ENCODE measurements around the gene SYMPK. TPM values are rescaled to one million over a fixed set of nuclear protein-coding genes. Genes with fewer than 3 reads are reported as not detected.

Gene SYMPK
- total and polyA plus RNA-seq, 2 donors from 2014 or later, result 61.5 to 77.4 TPM

DNA sequence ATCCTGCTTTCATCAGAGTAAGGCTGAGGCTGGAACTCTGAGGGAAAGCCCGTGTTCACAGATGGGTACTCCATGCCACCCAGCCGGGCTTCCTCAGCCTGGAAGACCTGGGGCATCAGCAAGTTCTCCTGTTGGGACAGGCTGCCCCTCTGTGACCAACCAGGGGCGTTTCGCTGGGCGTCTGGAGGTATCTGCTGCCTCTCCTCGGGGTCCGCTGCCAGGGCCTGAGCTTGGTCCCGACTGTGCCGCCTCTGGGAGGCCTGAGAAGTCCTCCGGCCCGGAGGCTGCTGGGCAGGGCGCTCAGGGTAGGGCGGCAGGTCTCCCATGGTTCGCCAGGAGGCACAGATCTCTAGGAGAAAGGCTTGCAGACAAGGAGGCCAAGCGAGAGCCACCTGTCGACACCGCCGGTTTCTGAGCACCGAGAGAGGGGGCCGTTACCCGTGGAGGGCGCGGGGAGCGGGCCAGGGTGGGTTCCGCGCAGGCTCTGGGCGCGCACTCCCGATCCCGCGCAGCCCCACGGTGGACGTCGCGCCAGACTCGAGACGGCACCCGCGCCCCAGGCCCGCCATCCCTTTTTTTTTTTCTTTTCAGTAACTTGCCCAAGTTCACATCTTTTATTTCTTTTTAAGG, 48.0 kb downstream of the SYMPK start, which contains the start of gene RSPH6A:
RSPH6A (minus strand) TSS at position 458 of the 630 bp plus-strand sequence; CDS start at position 326, 132 bp downstream.
- Histone ChIP-seq H3K9ac (ENCODE audit: low read length in 3 of 3) (no peak within 1 kb of the TSS), H3K9me3 (ENCODE audit: control insufficient read depth in 2 of 3, insufficient read depth in 1 of 3, low read length in 3 of 3) (no peaks in the 10 kb centered on the region), H3K27me3 (ENCODE audit: control insufficient read depth, insufficient read depth, low read length) (no peaks in the 10 kb centered on the region), H3K36me3 (ENCODE audit: control insufficient read depth in 2 of 3, insufficient read depth in 3 of 3, low read length in 3 of 3) (peaks cover 0 to under 1% (median 0%) of the 10 kb centered on the region in 3 donors), H3K27ac (ENCODE audit: low read depth in 2 of 2, low read length in 2 of 2) (no peak within 1 kb of the TSS), H3K4me3 (ENCODE audit: low read length in 3 of 3) (no peak within 1 kb of the TSS), H3K4me1 (ENCODE audit: control insufficient read depth in 2 of 3, insufficient read depth in 2 of 3, low read depth in 1 of 3, low read length in 3 of 3) (peaks cover 0 to 2% (median 0%) of the 10 kb centered on the region in 3 donors)
- DNase-seq, result peak in 3 of 5 donors; percentile 27 to 65 (median 33)
- TF ChIP-seq, protein P1, sequence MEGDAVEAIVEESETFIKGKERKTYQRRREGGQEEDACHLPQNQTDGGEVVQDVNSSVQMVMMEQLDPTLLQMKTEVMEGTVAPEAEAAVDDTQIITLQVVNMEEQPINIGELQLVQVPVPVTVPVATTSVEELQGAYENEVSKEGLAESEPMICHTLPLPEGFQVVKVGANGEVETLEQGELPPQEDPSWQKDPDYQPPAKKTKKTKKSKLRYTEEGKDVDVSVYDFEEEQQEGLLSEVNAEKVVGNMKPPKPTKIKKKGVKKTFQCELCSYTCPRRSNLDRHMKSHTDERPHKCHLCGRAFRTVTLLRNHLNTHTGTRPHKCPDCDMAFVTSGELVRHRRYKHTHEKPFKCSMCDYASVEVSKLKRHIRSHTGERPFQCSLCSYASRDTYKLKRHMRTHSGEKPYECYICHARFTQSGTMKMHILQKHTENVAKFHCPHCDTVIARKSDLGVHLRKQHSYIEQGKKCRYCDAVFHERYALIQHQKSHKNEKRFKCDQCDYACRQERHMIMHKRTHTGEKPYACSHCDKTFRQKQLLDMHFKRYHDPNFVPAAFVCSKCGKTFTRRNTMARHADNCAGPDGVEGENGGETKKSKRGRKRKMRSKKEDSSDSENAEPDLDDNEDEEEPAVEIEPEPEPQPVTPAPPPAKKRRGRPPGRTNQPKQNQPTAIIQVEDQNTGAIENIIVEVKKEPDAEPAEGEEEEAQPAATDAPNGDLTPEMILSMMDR (IDR thresholded peaks at IDR 0.05; ENCODE audit: borderline replicate concordance, extremely low read depth, insufficient read depth), result no peak
- no peak for FAIRE-seq
- intact Hi-C loops (cut with DNase I), result no loop called here

DNA sequence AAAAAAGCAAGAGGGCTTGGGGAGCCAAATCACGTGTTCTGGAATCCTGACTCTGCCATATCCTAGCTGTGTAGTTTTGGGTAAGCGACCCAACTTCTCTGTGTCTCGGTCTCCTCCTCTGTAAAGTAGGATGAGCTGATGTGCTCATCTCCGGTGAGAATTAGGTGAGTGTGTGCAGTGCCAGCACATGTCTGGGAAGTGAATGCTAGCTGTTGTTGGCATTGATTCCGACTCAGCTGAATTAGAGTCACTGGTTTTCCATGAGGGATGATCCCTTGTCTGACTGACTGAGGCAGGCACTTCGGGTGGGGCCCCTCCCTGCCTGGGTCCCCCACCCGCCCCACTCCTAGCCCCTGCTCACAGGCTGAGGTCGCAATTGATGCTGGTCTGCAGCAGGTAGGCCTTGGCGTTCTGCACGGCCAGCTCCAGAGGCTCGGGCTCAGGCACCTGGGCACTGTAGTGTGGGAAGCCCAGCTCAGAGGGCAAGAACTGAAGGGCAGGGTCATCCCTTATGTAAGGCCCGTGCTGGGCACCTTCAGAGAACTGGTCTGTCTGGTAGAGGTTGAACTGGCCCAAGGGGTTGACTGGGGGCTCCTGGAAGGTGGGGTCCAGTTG, 48.7 kb downstream of the SYMPK start:
- no peak overlapping the region for H3K9ac ChIP-seq (ENCODE audit: low read length in 3 of 3)
- no peak overlapping the region for H3K27ac ChIP-seq (ENCODE audit: low read depth in 2 of 2, low read length in 2 of 2)
- DNase-seq, result peak in 1 of 5 donors; percentile 56
- TF ChIP-seq, protein P1 (IDR thresholded peaks at IDR 0.05; ENCODE audit: borderline replicate concordance, extremely low read depth, insufficient read depth), result no peak
- H3K4me3 ChIP-seq (ENCODE audit: low read length in 3 of 3), result no peak overlapping the region
- H3K27me3 ChIP-seq (ENCODE audit: control insufficient read depth, insufficient read depth, low read length), result no peaks in the 10 kb centered on the region
- H3K36me3 ChIP-seq (ENCODE audit: control insufficient read depth in 2 of 3, insufficient read depth in 3 of 3, low read length in 3 of 3), result no peaks in the 10 kb centered on the region
- intact Hi-C loops (cut with DNase I), result no loop called here
- FAIRE-seq, result no peak
- no peaks in the 10 kb centered on the region for H3K9me3 ChIP-seq (ENCODE audit: control insufficient read depth in 2 of 3, insufficient read depth in 1 of 3, low read length in 3 of 3)
- H3K4me1 ChIP-seq (ENCODE audit: control insufficient read depth in 2 of 3, insufficient read depth in 2 of 3, low read depth in 1 of 3, low read length in 3 of 3), result peaks cover 0 to 7% (median 0%) of the 10 kb centered on the region in 3 donors

DNA sequence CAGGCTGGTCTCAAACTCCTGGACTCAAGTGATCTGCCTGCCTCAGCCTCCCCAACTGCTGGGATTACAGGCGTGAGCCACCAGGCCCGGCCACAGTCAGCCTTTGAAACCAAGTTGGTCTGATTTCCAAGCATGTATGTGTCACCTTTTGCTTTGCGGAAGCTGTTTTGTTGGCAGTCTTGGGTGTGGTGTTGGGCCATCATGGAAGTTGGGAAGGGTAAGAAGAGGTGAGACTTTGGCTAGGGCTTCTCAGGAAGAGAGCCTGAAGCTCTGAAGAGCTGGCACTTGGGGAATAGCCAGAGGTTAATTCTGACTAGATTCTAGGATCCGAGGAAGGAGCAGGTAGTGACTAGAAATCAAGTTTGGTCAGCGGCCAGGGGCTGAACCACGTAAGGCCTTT, 50.6 kb downstream of the SYMPK start:
- H3K9ac ChIP-seq (ENCODE audit: low read length in 3 of 3), result no peak overlapping the region

More for the DNA sequence above, 50.6 kb downstream of the SYMPK start:
- FAIRE-seq (no peak), DNase-seq (no peak)
- Histone ChIP-seq H3K36me3 (ENCODE audit: control insufficient read depth in 2 of 3, insufficient read depth in 3 of 3, low read length in 3 of 3) (no peaks in the 10 kb centered on the region), H3K27ac (ENCODE audit: low read depth in 2 of 2, low read length in 2 of 2) (no peak overlapping the region), H3K9me3 (ENCODE audit: control insufficient read depth in 2 of 3, insufficient read depth in 1 of 3, low read length in 3 of 3) (no peaks in the 10 kb centered on the region), H3K27me3 (ENCODE audit: control insufficient read depth, insufficient read depth, low read length) (no peaks in the 10 kb centered on the region), H3K4me3 (ENCODE audit: low read length in 3 of 3) (no peak overlapping the region), H3K4me1 (ENCODE audit: control insufficient read depth in 2 of 3, insufficient read depth in 2 of 3, low read depth in 1 of 3, low read length in 3 of 3) (peaks cover 0 to 7% (median 0%) of the 10 kb centered on the region in 3 donors)
- TF ChIP-seq, protein P1 (IDR thresholded peaks at IDR 0.05; ENCODE audit: borderline replicate concordance, extremely low read depth, insufficient read depth), result no peak
- intact Hi-C loops (cut with DNase I), result no loop called here
